IMR-90 (cell line): ENCODE data around the gene MIEF1.
"Not testable (repeated sequence)": the region's sequence is repeated elsewhere in the genome, so short reads cannot be mapped to it uniquely, and the experiment has no call there.

Experiments
- CEBPB ChIP-seq: IDR thresholded peaks from 2 replicates; pipeline ENCODE4 v1.6.1; 2012; ENCODE audit warnings: low read depth, low read length, improper control_type of control experiment
- CTCF ChIP-seq: conservative IDR thresholded peaks from 2 replicates; pipeline ENCODE4 v1.5.1; 2012; ENCODE audit warnings: mild to moderate bottlenecking, low read depth, low read length, improper control_type of control experiment
- ELK1 ChIP-seq: fragments of 150-350 bp; IDR thresholded peaks from 2 replicates; pipeline ENCODE4 v1.6.1; 2016; ENCODE audit warnings: low read depth, mild to moderate bottlenecking, low read length, moderate library complexity, borderline replicate concordance
- FOS ChIP-seq: fragments of 150-350 bp; IDR thresholded peaks from 2 replicates; pipeline ENCODE4 v1.6.1; 2016; ENCODE audit warnings: low read depth, low read length
- NFE2L2 ChIP-seq: fragments of 150-350 bp; IDR thresholded peaks from 2 replicates; pipeline ENCODE4 v1.6.1; 2016; ENCODE audit warnings: low read depth, mild to moderate bottlenecking, low read length
- POLR2A ChIP-seq: IDR thresholded peaks from 2 replicates; pipeline ENCODE4 v1.6.1; 2012; ENCODE audit warnings: mild to moderate bottlenecking, low read depth, low read length
- RAD21 ChIP-seq: IDR thresholded peaks from 2 replicates; pipeline ENCODE4 v1.6.1; 2012; ENCODE audit warnings: low read length, improper control_type of control experiment
- RFX5 ChIP-seq: IDR thresholded peaks from 2 replicates; pipeline ENCODE4 v1.8.0; 2012; ENCODE audit warnings: low read depth, mild to moderate bottlenecking, low read length, moderate library complexity
- USF2 ChIP-seq: fragments of 150-350 bp; IDR thresholded peaks from 2 replicates; pipeline ENCODE4 v1.6.1; 2017; ENCODE audit warnings: mild to moderate bottlenecking, antibody characterized with exemption, low read length, low read depth

GRCh38 chr22:39522091-39522490, 20.0 kb downstream of the MIEF1 start:
- not testable (repeated sequence) for TF ChIP-seq CTCF, CEBPB, RFX5, USF2, FOS, POLR2A, RAD21, NFE2L2, ELK1
